Vagina (tissue), 2 donors: ENCODE data around the gene ANXA2. TPM values are rescaled to one million over a fixed set of nuclear protein-coding genes. Genes with fewer than 3 reads are reported as not detected.

Experiments
- DNase-seq, 2 donors: peaks; one replicate each; pipeline ENCODE4 v3.0.0-alpha.2; 2017; ENCODE audit errors: extremely low spot score in 2 of 2
- H3K27ac ChIP-seq: fragments of 200-600 bp; sonication (generic); one replicate; pipeline ENCODE4 v1.5.1; 2019
- H3K27me3 ChIP-seq: fragments of 200-600 bp; sonication (generic); one replicate; pipeline ENCODE4 v1.5.1; 2019
- H3K36me3 ChIP-seq, 2 donors: fragments of 200-600 bp; sonication (generic); one replicate each; pipeline ENCODE4 v1.5.1; 2017 to 2019
- H3K4me1 ChIP-seq: fragments of 200-600 bp; sonication (generic); one replicate; pipeline ENCODE4 v1.5.1; 2019
- H3K4me3 ChIP-seq, 2 donors: fragments of 200-600 bp; sonication (generic); 1 replicate in 1 of 2; 2 replicates in 1 of 2; pipeline ENCODE4 v1.5.1; 2016 to 2019
- H3K9me3 ChIP-seq: fragments of 200-600 bp; sonication (generic); one replicate; pipeline ENCODE4 v1.5.1; 2019
- POLR2A ChIP-seq, 2 donors: fragments of 450-650 bp; IDR thresholded peaks; one replicate each; pipeline ENCODE4 v1.6.1; 2017; ENCODE audit warnings: antibody characterized with exemption in 2 of 2, mild to moderate bottlenecking in 2 of 2, moderate library complexity in 2 of 2
- POLR2AphosphoS5 ChIP-seq, 2 donors: sonication (generic); formaldehyde crosslinking; IDR thresholded peaks; one replicate each; pipeline ENCODE4 v1.9.0; 2017; ENCODE audit warnings: antibody characterized with exemption in 2 of 2, mild to moderate bottlenecking in 2 of 2, low read depth in 1 of 2; ENCODE audit not compliant: insufficient read depth in 1 of 2
- intact Hi-C: fragments of 100-400 bp; cut with DNase I; formaldehyde crosslinking; loops from one replicate; pipeline ENCODE4 v1.15.1; 2023
- total RNA-seq: library from RNA; depleted of rRNA; stranded (reverse); fragments of >200 nt; gene quantifications from one replicate; pipeline ENCODE4 v1.2.3, GENCODE V29; 2016
- TF ChIP-seq, protein P1 (sequence below), 3 experiments: fragments of 450-650 bp in 2 of 3; fragments of 200-600 bp in 1 of 3; sonication (generic) in 1 of 3; IDR thresholded peaks; one replicate each; pipeline ENCODE4 v1.5.1; 2017 to 2019; ENCODE audit warnings: antibody characterized with exemption in 3 of 3, mild to moderate bottlenecking in 2 of 3, moderate library complexity in 2 of 3

The ANXA2 gene
- total RNA-seq, 1 donor from 2014 or later, result 1,230 TPM

- Histone ChIP-seq H3K4me3 (no peak overlapping the region), H3K27ac (peak overlapping the region; percentile 85), H3K27me3 (no peaks in the 10 kb centered on the region), H3K9me3 (no peaks in the 10 kb centered on the region), H3K36me3 (peaks cover 0 to 23% of the 10 kb centered on the region in 2 donors), H3K4me1 (peaks cover 90% of the 10 kb centered on the region)
- DNase-seq, result peak in 1 of 2 donors; percentile 83
- TF ChIP-seq, protein P1, sequence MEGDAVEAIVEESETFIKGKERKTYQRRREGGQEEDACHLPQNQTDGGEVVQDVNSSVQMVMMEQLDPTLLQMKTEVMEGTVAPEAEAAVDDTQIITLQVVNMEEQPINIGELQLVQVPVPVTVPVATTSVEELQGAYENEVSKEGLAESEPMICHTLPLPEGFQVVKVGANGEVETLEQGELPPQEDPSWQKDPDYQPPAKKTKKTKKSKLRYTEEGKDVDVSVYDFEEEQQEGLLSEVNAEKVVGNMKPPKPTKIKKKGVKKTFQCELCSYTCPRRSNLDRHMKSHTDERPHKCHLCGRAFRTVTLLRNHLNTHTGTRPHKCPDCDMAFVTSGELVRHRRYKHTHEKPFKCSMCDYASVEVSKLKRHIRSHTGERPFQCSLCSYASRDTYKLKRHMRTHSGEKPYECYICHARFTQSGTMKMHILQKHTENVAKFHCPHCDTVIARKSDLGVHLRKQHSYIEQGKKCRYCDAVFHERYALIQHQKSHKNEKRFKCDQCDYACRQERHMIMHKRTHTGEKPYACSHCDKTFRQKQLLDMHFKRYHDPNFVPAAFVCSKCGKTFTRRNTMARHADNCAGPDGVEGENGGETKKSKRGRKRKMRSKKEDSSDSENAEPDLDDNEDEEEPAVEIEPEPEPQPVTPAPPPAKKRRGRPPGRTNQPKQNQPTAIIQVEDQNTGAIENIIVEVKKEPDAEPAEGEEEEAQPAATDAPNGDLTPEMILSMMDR (IDR thresholded peaks at IDR 0.05), result no peak
- TF ChIP-seq POLR2AphosphoS5 (IDR thresholded peaks at IDR 0.05; ENCODE audit: insufficient read depth in 1 of 2, low read depth in 1 of 2) (no peak), POLR2A (IDR thresholded peaks at IDR 0.05) (no peak)
- intact Hi-C loops, result no loop called here
Observed at GRCh38 chr15:60372227-60372626, 25.6 kb downstream of the ANXA2 start.

GRCh38 chr15:60371175-60372051, 26.4 kb downstream of the ANXA2 start:
- Histone ChIP-seq H3K27ac (peak overlapping the region; percentile 85), H3K9me3 (no peaks in the 10 kb centered on the region), H3K4me1 (peaks cover 81% of the 10 kb centered on the region), H3K4me3 (no peak overlapping the region), H3K27me3 (no peaks in the 10 kb centered on the region), H3K36me3 (peaks cover 0 to 15% of the 10 kb centered on the region in 2 donors)
- intact Hi-C loops, result no loop called here
- TF ChIP-seq, protein P1 (IDR thresholded peaks at IDR 0.05), result no peak
- TF ChIP-seq POLR2AphosphoS5 (IDR thresholded peaks at IDR 0.05; ENCODE audit: insufficient read depth in 1 of 2, low read depth in 1 of 2), result peak; percentile 54 to 95
- TF ChIP-seq POLR2A (IDR thresholded peaks at IDR 0.05), result no peak
- peak in 1 of 2 donors; percentile 96 for DNase-seq

DNA sequence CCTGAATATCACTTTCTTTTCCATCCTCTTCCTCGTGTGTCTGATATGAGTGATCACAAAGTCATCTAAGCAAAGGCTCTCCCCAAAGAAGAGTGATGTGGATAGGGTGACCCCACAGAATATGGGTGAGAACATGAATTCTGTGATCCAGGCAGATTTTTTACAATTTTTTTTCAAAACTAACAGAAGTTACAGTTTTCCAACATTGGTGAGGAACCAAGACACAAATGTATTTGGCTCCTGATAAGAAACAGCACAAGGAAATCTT, 27.0 kb downstream of the ANXA2 start:
- Histone ChIP-seq H3K36me3 (peaks cover 0 to 9% of the 10 kb centered on the region in 2 donors), H3K27me3 (no peaks in the 10 kb centered on the region), H3K9me3 (no peaks in the 10 kb centered on the region), H3K4me3 (no peak overlapping the region), H3K4me1 (peaks cover 75% of the 10 kb centered on the region), H3K27ac (peak overlapping the region; percentile 85)
- no peak for DNase-seq
- no peak for TF ChIP-seq POLR2AphosphoS5 (IDR thresholded peaks at IDR 0.05; ENCODE audit: insufficient read depth in 1 of 2, low read depth in 1 of 2)
- TF ChIP-seq, protein P1 (IDR thresholded peaks at IDR 0.05), result no peak
- TF ChIP-seq POLR2A (IDR thresholded peaks at IDR 0.05), result no peak
- intact Hi-C loops, result no loop called here

- no peak for TF ChIP-seq POLR2A (IDR thresholded peaks at IDR 0.05)
- TF ChIP-seq, protein P1 (IDR thresholded peaks at IDR 0.05), result no peak
- peak in 1 of 2 donors; percentile 88 for TF ChIP-seq POLR2AphosphoS5 (IDR thresholded peaks at IDR 0.05; ENCODE audit: insufficient read depth in 1 of 2, low read depth in 1 of 2)
- intact Hi-C loops, result no loop called here
Observed at GRCh38 chr15:60370105-60370868, 27.5 kb downstream of the ANXA2 start.

More at GRCh38 chr15:60370105-60370868, 27.5 kb downstream of the ANXA2 start:
- H3K4me1 ChIP-seq, result peaks cover 72% of the 10 kb centered on the region
- H3K27ac ChIP-seq, result peak overlapping the region; percentile 85
- peak in 1 of 2 donors; percentile 77 for DNase-seq
- no peaks in the 10 kb centered on the region for H3K27me3 ChIP-seq
- H3K4me3 ChIP-seq, result no peak overlapping the region
- H3K9me3 ChIP-seq, result no peaks in the 10 kb centered on the region
- peaks cover 0 to 7% of the 10 kb centered on the region in 2 donors for H3K36me3 ChIP-seq
